Astrocyte of the cerebellum (primary cell): ENCODE measurements around the gene EFHD1.
A peak's percentile ranks its signal among the peaks of the same experiment; 100 is the strongest.

ENCODE experiments used
- DNase-seq: peaks from one replicate; pipeline ENCODE4 v3.0.0-alpha.2; 2011; ENCODE audit warnings: low read depth
- H3K4me3 ChIP-seq: 2 replicates; pipeline ENCODE4 v1.5.1; 2011; ENCODE audit warnings: mild to moderate bottlenecking, low read depth, low read length, moderate library complexity
- CTCF ChIP-seq: IDR thresholded peaks from 2 replicates; pipeline ENCODE4 v1.5.1; 2012; ENCODE audit warnings: low read length, low read depth, moderate library complexity, mild to moderate bottlenecking; ENCODE audit errors: missing control alignments
- in situ Hi-C: cut with HindIII; loops from 2 replicates; pipeline ENCODE4 v1.10.0; 2017; ENCODE audit warnings: low sequenced_read_pairs

EFHD1 gene

GRCh38 chr2:232604535-232604934, 28.9 kb upstream of the EFHD1 start:
- no peak for TF ChIP-seq CTCF
- in situ Hi-C loops = no loop called here
- DNase-seq = no peak
- H3K4me3 ChIP-seq = no peak overlapping the region

- DNase-seq = no peak
- in situ Hi-C loops = no loop called here
- no peak for TF ChIP-seq CTCF
- no peak overlapping the region for H3K4me3 ChIP-seq
These were observed 26.4 kb upstream of the EFHD1 start for GRCh38 chr2:232607011-232607410.

GRCh38 chr2:232609607-232610006, 23.8 kb upstream of the EFHD1 start:
- H3K4me3 ChIP-seq = no peak overlapping the region
- in situ Hi-C loops = no loop called here
- no peak for TF ChIP-seq CTCF
- DNase-seq = no peak

GRCh38 chr2:232610081-232610480, 23.3 kb upstream of the EFHD1 start:
- no peak for DNase-seq
- TF ChIP-seq CTCF = no peak
- in situ Hi-C loops = no loop called here
- no peak overlapping the region for H3K4me3 ChIP-seq

- in situ Hi-C loops = no loop called here
- TF ChIP-seq CTCF = no peak
- H3K4me3 ChIP-seq = no peak overlapping the region
- DNase-seq = no peak
These were observed 22.3 kb upstream of the EFHD1 start for GRCh38 chr2:232611061-232611460.

- peak; percentile 75 for TF ChIP-seq CTCF
- peak; percentile 23 for DNase-seq
- in situ Hi-C loops = no loop called here
- no peak overlapping the region for H3K4me3 ChIP-seq
These were observed 21.7 kb upstream of the EFHD1 start for GRCh38 chr2:232611559-232612218.
